IMR-90 (cell line): ENCODE results near the gene TTYH3. TPM values are rescaled to one million over a fixed set of nuclear protein-coding genes. Genes with fewer than 3 reads are reported as not detected.
A peak's percentile ranks its signal among the peaks of the same experiment; 100 is the strongest.

Experiments
- ATAC-seq: fragments of 200-7000 bp; cut with Tn5 transposase; 2 replicates; pipeline ENCODE4 v1.9.1; 2020; ENCODE audit warnings: low read depth, mild to moderate bottlenecking, moderate library complexity
- BruUV-seq: library from RNA; stranded (reverse); fragments of 400-500 nt; replicated peaks from 2 replicates; lab custom pipeline; 2021; lab: Mats Ljungman, UMichigan
- CTCF ChIA-PET: fragments of 300-600 bp; formaldehyde crosslinking; extraction: SDS; loops from one replicate; lab custom pipeline; 2021; ENCODE audit warnings: antibody characterized with exemption; lab: Yijun Ruan, JAX
- POLR2A ChIA-PET: fragments of 300-600 bp; sonication (Branson Sonifier 250); formaldehyde crosslinking; loops from one replicate; lab custom pipeline; 2022; ENCODE audit warnings: antibody characterized with exemption; ENCODE audit not compliant: unreplicated experiment; lab: Charles Lee
- DNase-seq: peaks from one replicate; pipeline ENCODE4 v3.0.0; 2013
- H2AFZ ChIP-seq: replicated peaks from 2 replicates; pipeline ENCODE3; 2013; ENCODE audit warnings: low read length, mild to moderate bottlenecking; ENCODE audit not compliant: poor library complexity
- H2AK5ac ChIP-seq: 2 replicates; pipeline ENCODE4 v1.6.1; 2013; ENCODE audit warnings: low read depth, low read length, inconsistent platforms
- H2AK9ac ChIP-seq: replicated peaks from 2 replicates; pipeline ENCODE3; 2013; ENCODE audit warnings: mild to moderate bottlenecking, low read depth, low read length, moderate library complexity; ENCODE audit not compliant: poor library complexity
- H2BK120ac ChIP-seq: 2 replicates; pipeline ENCODE4 v1.6.1; 2013; ENCODE audit warnings: low read depth, low read length, inconsistent platforms
- H2BK15ac ChIP-seq: 3 replicates; pipeline ENCODE4 v1.6.1; 2013; ENCODE audit warnings: low read depth, low read length, inconsistent platforms
- H2BK20ac ChIP-seq: 2 replicates; pipeline ENCODE4 v1.6.1; 2013; ENCODE audit warnings: low read depth, mild to moderate bottlenecking, inconsistent platforms, low read length, moderate library complexity
- H2BK5ac ChIP-seq: 2 replicates; pipeline ENCODE4 v1.6.1; 2013; ENCODE audit warnings: mild to moderate bottlenecking, low read depth, low read length, inconsistent platforms; ENCODE audit not compliant: poor library complexity, severe bottlenecking
- H3K14ac ChIP-seq: replicated peaks from 2 replicates; pipeline ENCODE4 v1.6.1; 2013; ENCODE audit warnings: low read depth, low read length, inconsistent platforms
- H3K18ac ChIP-seq: 2 replicates; pipeline ENCODE4 v1.6.1; 2013; ENCODE audit warnings: low read depth, low read length, control low read depth
- H3K23ac ChIP-seq: 2 replicates; pipeline ENCODE4 v1.6.1; 2013; ENCODE audit warnings: low read depth, low read length, inconsistent platforms
- H3K27ac ChIP-seq: 2 replicates; pipeline ENCODE4 v1.5.1; 2013; ENCODE audit warnings: mild to moderate bottlenecking, control low read depth, low read length; ENCODE audit not compliant: insufficient read depth
- H3K27me3 ChIP-seq: 2 replicates; pipeline ENCODE4 v1.6.1; 2013; ENCODE audit warnings: low read length; ENCODE audit not compliant: control insufficient read depth, insufficient read depth
- H3K36me3 ChIP-seq: 2 replicates; pipeline ENCODE4 v1.6.1; 2013; ENCODE audit warnings: low read length, mixed read lengths; ENCODE audit not compliant: control insufficient read depth, insufficient read depth
- H3K4ac ChIP-seq: 2 replicates; pipeline ENCODE4 v1.6.1; 2013; ENCODE audit warnings: low read depth, low read length, inconsistent platforms
- H3K4me1 ChIP-seq: 2 replicates; pipeline ENCODE4 v1.6.1; 2013; ENCODE audit warnings: low read length, mixed read lengths; ENCODE audit not compliant: control insufficient read depth, insufficient read depth
- H3K4me2 ChIP-seq: 2 replicates; pipeline ENCODE4 v1.6.1; 2013; ENCODE audit warnings: low read depth, mild to moderate bottlenecking, control low read depth, low read length, moderate library complexity
- H3K4me3 ChIP-seq: 2 replicates; pipeline ENCODE4 v1.5.1; 2013; ENCODE audit warnings: low read depth, mild to moderate bottlenecking, control low read depth, low read length, moderate library complexity; ENCODE audit not compliant: insufficient read depth
- H3K56ac ChIP-seq: 2 replicates; pipeline ENCODE4 v1.6.1; 2013; ENCODE audit warnings: low read length, inconsistent platforms; ENCODE audit not compliant: insufficient read depth; ENCODE audit errors: extremely low read depth
- H3K79me1 ChIP-seq, 2 experiments: 2 replicates each; pipeline ENCODE4 v1.6.1; 2013; ENCODE audit warnings: low read length in 2 of 2, inconsistent platforms in 1 of 2, low read depth in 1 of 2
- H3K9ac ChIP-seq: 2 replicates; pipeline ENCODE4 v1.6.1; 2013; ENCODE audit warnings: low read depth, low read length, control low read depth
- H3K9me1 ChIP-seq: 2 replicates; pipeline ENCODE4 v1.6.1; 2013; ENCODE audit warnings: low read length, inconsistent platforms; ENCODE audit not compliant: insufficient read depth
- H3K9me3 ChIP-seq: 2 replicates; pipeline ENCODE4 v1.6.1; 2013; ENCODE audit warnings: low read length; ENCODE audit not compliant: control insufficient read depth, insufficient read depth
- H4K20me1 ChIP-seq: 2 replicates; pipeline ENCODE4 v1.6.1; 2013; ENCODE audit warnings: low read length, inconsistent platforms; ENCODE audit not compliant: insufficient read depth
- H4K5ac ChIP-seq: 2 replicates; pipeline ENCODE4 v1.6.1; 2013; ENCODE audit warnings: mild to moderate bottlenecking, low read depth, low read length, control low read depth
- H4K8ac ChIP-seq, 2 experiments: 2 replicates each; pipeline ENCODE4 v1.6.1; 2013; ENCODE audit warnings: low read depth in 2 of 2, low read length in 2 of 2, control low read depth in 1 of 2, inconsistent platforms in 1 of 2
- H4K91ac ChIP-seq: 2 replicates; pipeline ENCODE4 v1.6.1; 2013; ENCODE audit warnings: low read depth, low read length, inconsistent platforms; ENCODE audit not compliant: insufficient read depth
- BHLHE40 ChIP-seq: fragments of 150-350 bp; IDR thresholded peaks from 2 replicates; pipeline ENCODE4 v1.6.1; 2016; ENCODE audit warnings: mild to moderate bottlenecking, low read depth, low read length
- MAFK ChIP-seq: IDR thresholded peaks from 2 replicates; pipeline ENCODE4 v1.6.1; 2012; ENCODE audit warnings: low read depth, low read length, improper control_type of control experiment
- MAZ ChIP-seq: IDR thresholded peaks from 2 replicates; pipeline ENCODE4 v1.6.1; 2012; ENCODE audit warnings: low read depth, mild to moderate bottlenecking, low read length, improper control_type of control experiment, moderate library complexity, borderline replicate concordance
- POLR2A ChIP-seq: IDR thresholded peaks from 2 replicates; pipeline ENCODE4 v1.6.1; 2012; ENCODE audit warnings: mild to moderate bottlenecking, low read depth, low read length
- RCOR1 ChIP-seq: IDR thresholded peaks from 2 replicates; pipeline ENCODE4 v1.6.1; 2012; ENCODE audit warnings: mild to moderate bottlenecking, low read length, improper control_type of control experiment; ENCODE audit not compliant: insufficient replicate concordance
- SMC3 ChIP-seq: fragments of 150-350 bp; IDR thresholded peaks from 2 replicates; pipeline ENCODE4 v1.6.1; 2016; ENCODE audit warnings: low read depth, mild to moderate bottlenecking, antibody characterized with exemption, low read length, moderate library complexity
- WGBS, 2 experiments: methylation state at CpG; one replicate each; pipeline versions ENCODE4 v1.1.5 to v1.1.7; 2013; ENCODE audit warnings: missing lambda C conversion rate in 2 of 2; ENCODE audit not compliant: insufficient read length in 1 of 2; ENCODE audit errors: extremely low coverage in 2 of 2; 5-methylcytosine and 5-hydroxymethylcytosine counted together
- dilution Hi-C: fragments of 300-500 bp; cut with HindIII; formaldehyde crosslinking; loops from one replicate; pipeline ENCODE4 v1.14.3; 2018; ENCODE audit warnings: low sequenced_read_pairs; ENCODE audit not compliant: unreplicated experiment
- in situ Hi-C: fragments of 300-500 bp; cut with MboI; formaldehyde crosslinking; loops from 3 replicates; pipeline ENCODE4 v1.14.3; 2019; ENCODE audit warnings: low sequenced_read_pairs, inconsistent platforms, mixed read lengths
- intact Hi-C: fragments of 100-400 bp; cut with micrococcal nuclease; formaldehyde crosslinking; loops from 2 replicates; pipeline ENCODE4 v1.10.0; 2022
- polyA plus RNA-seq, 3 experiments: library from polyadenylated mRNA; depleted of rRNA; stranded (reverse); fragments of >200 nt; gene quantifications; 2 replicates each; pipeline ENCODE4 v1.2.3, GENCODE V29; 2012; ENCODE audit warnings: low replicate concordance in 1 of 3
- total RNA-seq: library from RNA; depleted of rRNA; stranded (reverse); fragments of >200 nt; gene quantifications from 2 replicates; pipeline ENCODE4 v1.2.3, GENCODE V29; 2012
- TF ChIP-seq, protein P1 (sequence below): fragments of 150-350 bp; IDR thresholded peaks from 2 replicates; pipeline ENCODE4 v1.6.1; 2016; ENCODE audit warnings: low read depth, mild to moderate bottlenecking, low read length, moderate library complexity, borderline replicate concordance

TTYH3 gene
- total and polyA plus RNA-seq, 2 of the 4 experiments (the other 2 are of a cell fraction): 5.6 to 82.6 TPM

DNA sequence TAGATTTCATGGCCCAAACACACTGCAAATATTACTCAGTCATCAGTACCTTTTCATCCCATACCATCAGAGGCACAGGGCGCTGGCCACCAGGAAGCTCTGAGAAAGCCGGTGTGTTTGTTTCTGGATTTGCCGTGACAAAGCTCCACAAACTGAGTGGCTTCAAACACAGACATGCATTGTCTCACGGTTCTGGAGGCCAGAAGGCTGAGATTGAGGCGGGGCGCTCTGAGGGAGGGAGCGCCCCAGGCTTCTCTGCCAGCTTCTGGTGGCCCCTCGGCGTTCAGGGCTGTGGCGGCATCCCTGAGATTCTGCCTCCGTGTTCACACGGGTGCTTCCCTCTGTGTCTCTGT lies 3.7 kb upstream of the TTYH3 start:
- in situ Hi-C loops (no loop called here), intact Hi-C loops (no loop called here), dilution Hi-C loops (no loop called here)
- Histone ChIP-seq H3K4ac (no peak overlapping the region), H3K56ac (no peak overlapping the region), H2BK120ac (no peak overlapping the region), H3K9me3 (no peaks in the 10 kb centered on the region), H3K27ac (no peak overlapping the region), H2AK9ac (no peak overlapping the region), H4K91ac (no peak overlapping the region), H3K27me3 (no peaks in the 10 kb centered on the region), H3K4me3 (no peak overlapping the region), H2AK5ac (no peak overlapping the region), H3K23ac (no peak overlapping the region), H2AFZ (peak overlapping the region; percentile 56), H3K14ac (no peak overlapping the region), H4K8ac (no peak overlapping the region), H3K79me1 (peaks cover 5 to 12% of the 10 kb centered on the region in 2 experiments; a peak in 1 of 4 replicates), H2BK15ac (no peak overlapping the region), H4K20me1 (peaks cover 3% of the 10 kb centered on the region; the same call in 1 of the 2 replicates), H3K4me2 (no peak overlapping the region), H2BK20ac (no peak overlapping the region), H3K9ac (no peak overlapping the region), H3K9me1 (peaks cover 10% of the 10 kb centered on the region; the same call in 1 of the 2 replicates), H3K18ac (no peak overlapping the region), H3K36me3 (no peaks in the 10 kb centered on the region), H4K5ac (no peak overlapping the region), H2BK5ac (no peak overlapping the region), H3K4me1 (peaks cover 5% of the 10 kb centered on the region; the same call in 1 of the 2 replicates)
- DNase-seq: no peak
- CTCF ChIA-PET: no interaction called here
- TF ChIP-seq SMC3 (no peak), MAZ (no peak), MAFK (no peak), RCOR1 (no peak), BHLHE40 (no peak), POLR2A (no peak)
- TF ChIP-seq, protein P1, sequence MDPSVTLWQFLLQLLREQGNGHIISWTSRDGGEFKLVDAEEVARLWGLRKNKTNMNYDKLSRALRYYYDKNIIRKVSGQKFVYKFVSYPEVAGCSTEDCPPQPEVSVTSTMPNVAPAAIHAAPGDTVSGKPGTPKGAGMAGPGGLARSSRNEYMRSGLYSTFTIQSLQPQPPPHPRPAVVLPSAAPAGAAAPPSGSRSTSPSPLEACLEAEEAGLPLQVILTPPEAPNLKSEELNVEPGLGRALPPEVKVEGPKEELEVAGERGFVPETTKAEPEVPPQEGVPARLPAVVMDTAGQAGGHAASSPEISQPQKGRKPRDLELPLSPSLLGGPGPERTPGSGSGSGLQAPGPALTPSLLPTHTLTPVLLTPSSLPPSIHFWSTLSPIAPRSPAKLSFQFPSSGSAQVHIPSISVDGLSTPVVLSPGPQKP: no peak
- no peak for ATAC-seq
- 72% methylated on average over 3 of the region's 12 CpGs; no CpG with 5 or more reads in 1 of the 2 experiments for WGBS, 2 experiments
- POLR2A ChIA-PET: no interaction called here
- no TSS peak for BruUV-seq
